Stimulated activated CD4-positive, alpha-beta T cell treated with anti-CD3 and anti-CD28 coated beads, TNF-alpha, amount 100 ng/mL, for 4 hours (primary cell): ENCODE data around the gene THAP8.

Experiments used
- DNase-seq, 3 experiments: peaks; one replicate each; pipeline ENCODE4 v3.0.0-alpha.2; 2020; ENCODE audit warnings: low read depth in 3 of 3

Gene THAP8

DNA sequence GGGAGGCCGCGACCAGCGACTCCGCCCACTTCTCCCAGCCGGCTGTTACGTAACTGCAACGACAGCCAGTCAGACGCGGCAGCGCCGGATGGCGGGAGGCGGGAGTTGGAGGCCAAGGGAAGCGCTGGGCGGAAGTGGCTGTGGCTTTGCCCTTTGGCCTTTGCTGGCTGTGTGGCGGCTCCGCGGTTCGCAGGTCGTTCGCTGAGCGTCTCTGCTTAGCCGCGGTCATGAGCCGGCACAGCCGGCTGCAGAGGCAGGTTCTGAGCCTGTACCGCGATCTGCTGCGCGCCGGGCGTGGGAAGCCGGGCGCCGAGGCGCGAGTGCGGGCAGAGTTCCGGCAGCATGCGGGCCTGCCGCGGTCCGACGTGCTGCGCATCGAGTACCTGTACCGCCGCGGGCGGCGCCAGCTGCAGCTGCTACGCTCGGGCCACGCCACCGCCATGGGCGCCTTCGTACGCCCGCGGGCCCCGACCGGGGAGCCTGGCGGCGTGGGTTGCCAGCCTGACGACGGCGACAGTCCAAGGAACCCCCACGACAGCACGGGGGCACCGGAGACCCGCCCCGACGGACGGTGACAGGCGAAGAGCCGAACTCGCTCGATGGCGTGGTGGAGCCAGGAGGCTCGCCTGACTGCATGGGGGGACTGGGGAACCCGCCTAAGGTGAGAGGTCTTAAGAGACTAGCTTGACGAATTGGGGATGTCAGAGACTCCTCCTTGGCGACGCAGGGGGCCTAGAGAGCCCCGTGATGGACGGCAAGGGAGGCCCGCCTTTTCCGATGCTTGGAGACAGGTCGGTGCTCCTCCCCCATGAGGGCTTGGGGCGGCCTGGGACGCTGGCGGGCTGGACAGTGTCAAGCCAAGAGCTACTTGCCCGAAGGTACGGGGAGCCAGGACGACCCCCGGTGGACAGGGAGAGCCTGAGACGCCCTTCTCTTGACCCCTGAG is 58.8 kb downstream of the THAP8 start, which contains the start of gene SDHAF1:
SDHAF1 (plus strand) TSS at position 141 of the 946 bp plus-strand sequence; CDS start at position 228, 87 bp downstream.
- DNase-seq = peak; percentile 88 to 90 (median 89)

DNA sequence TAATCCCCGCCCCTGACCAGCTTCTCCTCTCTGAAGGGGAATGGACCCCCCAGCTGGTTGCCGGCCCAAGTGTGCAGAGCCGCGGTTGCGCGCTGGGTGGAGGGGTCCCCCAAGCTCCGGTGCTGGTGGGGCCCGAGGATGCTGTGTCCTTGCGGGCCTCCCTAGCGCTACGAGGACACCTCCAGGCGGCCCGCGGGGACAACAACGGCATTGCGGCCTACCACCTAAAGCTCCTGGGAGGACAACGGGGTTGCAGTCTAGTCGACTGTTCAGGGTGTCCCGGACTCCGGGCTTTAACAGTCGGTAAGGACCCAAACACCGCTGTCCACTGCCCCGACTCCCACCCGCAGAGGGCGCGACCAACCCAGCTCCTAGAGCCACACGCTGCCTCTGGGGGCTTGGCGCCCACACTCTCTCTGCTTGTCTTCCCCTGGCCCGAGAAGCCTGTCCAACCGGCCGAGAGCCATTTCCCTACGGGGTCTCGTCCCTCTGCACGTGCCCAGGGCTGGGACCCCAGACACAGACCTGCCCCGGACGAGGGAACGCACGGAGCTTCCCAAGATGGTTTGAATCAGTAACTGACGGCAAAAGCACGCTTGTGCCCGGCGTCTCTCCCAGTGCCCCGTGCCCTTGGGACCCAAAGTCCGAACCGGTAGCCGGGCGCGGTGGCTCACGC is 60.0 kb downstream of the THAP8 start:
- DNase-seq = no peak

DNA sequence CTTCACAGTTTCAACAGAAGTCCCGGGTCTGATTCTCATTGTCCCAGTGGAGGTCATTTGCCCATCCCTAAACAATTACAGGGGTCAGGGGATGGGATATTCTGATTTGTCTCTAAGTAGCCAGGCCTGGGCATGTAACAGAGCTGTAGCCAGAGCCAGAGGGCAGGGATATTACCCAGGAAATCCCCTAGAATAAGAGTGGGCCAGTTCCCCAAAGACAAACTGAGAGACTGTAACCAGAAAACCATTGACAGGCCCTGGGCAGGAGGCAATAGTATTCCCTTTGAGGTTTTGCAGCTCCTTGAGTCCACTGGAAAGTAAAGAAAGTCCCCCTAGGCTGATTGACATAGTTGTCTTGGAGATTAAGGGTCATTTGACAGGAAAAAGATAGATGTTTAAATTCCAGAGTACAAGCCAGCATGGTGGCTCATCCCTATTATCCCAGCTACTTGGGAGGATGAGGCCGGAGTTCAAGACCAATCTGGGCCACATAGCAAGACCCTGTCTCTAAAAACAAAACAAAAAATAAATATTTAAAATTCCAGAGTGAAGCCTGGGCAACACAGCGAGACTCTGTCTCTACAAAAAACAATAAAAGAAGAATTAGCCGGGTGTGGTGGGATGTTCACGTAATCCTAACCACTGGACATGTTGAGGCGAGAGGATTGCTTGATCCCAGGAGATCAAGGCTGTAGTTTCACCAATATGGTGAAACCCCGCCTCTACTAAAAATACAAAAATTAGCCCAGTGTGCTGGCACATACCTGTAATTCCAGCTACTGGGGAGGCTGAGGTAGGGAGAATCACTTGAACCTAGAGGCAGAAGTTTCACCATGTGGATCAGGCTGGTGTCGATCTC is 60.9 kb downstream of the THAP8 start:
- DNase-seq = no peak

DNA sequence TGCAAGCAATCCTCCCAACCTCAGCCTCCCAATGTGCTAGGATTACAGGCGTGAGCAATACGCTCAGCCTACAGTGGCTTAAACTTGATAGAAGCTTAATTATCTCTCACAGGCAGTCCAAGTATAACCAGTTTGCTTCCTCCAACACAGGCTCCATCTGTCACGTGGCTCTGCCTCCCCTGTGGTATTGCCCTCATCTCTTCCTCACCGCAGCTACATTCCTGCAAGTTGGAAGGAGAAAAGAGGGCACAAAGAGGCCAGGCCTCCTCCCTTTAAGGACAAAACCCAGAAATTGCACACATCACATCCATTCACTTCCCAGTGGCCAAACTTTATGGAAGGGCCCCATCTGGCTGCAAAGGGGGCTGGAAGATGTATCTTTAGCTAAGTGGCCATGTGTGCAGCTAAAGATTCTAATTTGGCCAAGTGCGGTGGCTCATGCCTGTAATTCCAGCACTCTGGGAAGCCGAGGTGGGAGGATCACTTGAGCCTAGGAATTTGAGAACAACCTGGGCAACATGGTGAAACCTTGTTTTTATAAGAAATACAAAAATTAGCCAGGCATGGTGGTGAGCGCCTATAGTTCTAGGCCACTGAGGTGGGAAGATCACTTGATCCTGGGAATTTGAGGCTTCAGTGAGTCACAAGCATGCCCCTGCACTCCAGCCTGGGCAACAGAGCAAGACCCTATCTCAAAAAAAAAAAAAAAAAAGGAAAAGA is 62.2 kb downstream of the THAP8 start:
- no peak for DNase-seq

GRCh38 chr19:35990771-35991730 is 63.0 kb downstream of the THAP8 start:
- no peak for DNase-seq

- DNase-seq = no peak
Observed at GRCh38 chr19:35990156-35990555, 63.9 kb downstream of the THAP8 start.

DNA sequence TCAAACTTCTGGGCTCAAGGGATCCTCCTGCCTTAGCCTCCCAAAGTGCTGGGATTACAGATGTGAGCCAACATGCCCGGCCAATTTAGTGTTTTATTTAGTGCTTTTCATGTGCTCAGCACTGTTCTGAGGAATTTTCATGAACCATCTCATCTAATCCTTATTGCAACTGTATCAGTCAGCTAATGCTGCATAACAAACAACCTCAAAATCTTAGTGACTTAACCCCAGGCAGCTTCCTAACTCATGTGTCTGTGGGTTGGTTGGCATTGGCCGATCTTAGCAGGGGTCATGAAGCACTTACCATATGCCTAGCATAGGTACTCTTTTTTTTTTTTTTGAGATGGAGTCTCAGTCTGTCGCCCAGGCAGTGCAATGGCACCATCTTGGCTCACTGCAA is 65.3 kb downstream of the THAP8 start:
- DNase-seq = no peak

- no peak for DNase-seq
Observed at GRCh38 chr19:35987571-35987896, 66.6 kb downstream of the THAP8 start.

- no peak for DNase-seq
Observed at GRCh38 chr19:35986664-35987570, 67.2 kb downstream of the THAP8 start.

- DNase-seq = no peak
Observed at GRCh38 chr19:35986111-35986510, 68.0 kb downstream of the THAP8 start.
